Mesothelial cell of epicardium (in vitro differentiated cells): ENCODE results near the gene CYP2J2. TPM values are rescaled to one million over a fixed set of nuclear protein-coding genes. Genes with fewer than 3 reads are reported as not detected.

Source experiments
- DNase-seq, 2 experiments: peaks; one replicate each; pipeline ENCODE4 v3.0.0; 2021; ENCODE audit warnings: low spot score in 2 of 2; ENCODE audit not compliant: unreplicated experiment in 2 of 2
- H3K27ac Mint-ChIP-seq: 2 replicates; pipeline ENCODE4 v1.8.0; 2021; ENCODE audit warnings: mixed read lengths
- H3K27me3 Mint-ChIP-seq: 2 replicates; pipeline ENCODE4 v1.8.0; 2021; ENCODE audit warnings: low read depth, mixed read lengths
- H3K36me3 Mint-ChIP-seq: 2 replicates; pipeline ENCODE4 v1.8.0; 2021; ENCODE audit warnings: mixed read lengths
- H3K4me1 Mint-ChIP-seq: 2 replicates; pipeline ENCODE4 v1.8.0; 2021; ENCODE audit warnings: mixed read lengths
- H3K4me3 Mint-ChIP-seq: 2 replicates; pipeline ENCODE4 v1.8.0; 2021; ENCODE audit warnings: mild to moderate bottlenecking, moderate library complexity, mixed read lengths
- H3K9me3 Mint-ChIP-seq: 2 replicates; pipeline ENCODE4 v1.8.0; 2021; ENCODE audit warnings: mixed read lengths
- total RNA-seq: library from RNA; stranded (reverse); gene quantifications from 3 replicates; pipeline ENCODE4 v1.2.1, GENCODE V29; 2021
- TF ChIP-seq, protein P1 (sequence below): fragments of 200-600 bp; sonication (generic); IDR thresholded peaks from one replicate; pipeline ENCODE4 v1.5.0; 2021; ENCODE audit warnings: antibody characterized with exemption; ENCODE audit not compliant: unreplicated experiment

The CYP2J2 gene
- total RNA-seq, 1 donor from 2014 or later, result 3.1 TPM

DNA sequence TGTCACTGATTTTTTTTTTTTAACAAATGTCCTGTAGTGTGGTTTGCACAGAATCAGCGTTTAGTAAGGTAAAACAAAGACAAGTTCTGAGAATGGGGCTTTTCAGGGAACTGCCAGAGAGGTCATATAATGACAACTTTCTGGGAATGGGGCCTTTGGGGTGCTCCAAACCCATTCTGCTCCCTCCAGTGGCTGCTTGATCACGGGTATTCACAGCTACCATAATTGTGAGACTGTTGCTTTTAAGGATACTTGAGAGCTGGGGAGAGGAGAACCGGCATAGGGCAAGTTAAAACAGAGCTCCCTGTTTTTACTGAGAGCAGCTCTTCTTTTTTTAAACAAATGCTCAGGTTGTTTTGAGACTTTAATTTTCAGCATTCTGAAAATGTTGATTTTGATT, 48.2 kb downstream of the CYP2J2 start:
- TF ChIP-seq, protein P1, sequence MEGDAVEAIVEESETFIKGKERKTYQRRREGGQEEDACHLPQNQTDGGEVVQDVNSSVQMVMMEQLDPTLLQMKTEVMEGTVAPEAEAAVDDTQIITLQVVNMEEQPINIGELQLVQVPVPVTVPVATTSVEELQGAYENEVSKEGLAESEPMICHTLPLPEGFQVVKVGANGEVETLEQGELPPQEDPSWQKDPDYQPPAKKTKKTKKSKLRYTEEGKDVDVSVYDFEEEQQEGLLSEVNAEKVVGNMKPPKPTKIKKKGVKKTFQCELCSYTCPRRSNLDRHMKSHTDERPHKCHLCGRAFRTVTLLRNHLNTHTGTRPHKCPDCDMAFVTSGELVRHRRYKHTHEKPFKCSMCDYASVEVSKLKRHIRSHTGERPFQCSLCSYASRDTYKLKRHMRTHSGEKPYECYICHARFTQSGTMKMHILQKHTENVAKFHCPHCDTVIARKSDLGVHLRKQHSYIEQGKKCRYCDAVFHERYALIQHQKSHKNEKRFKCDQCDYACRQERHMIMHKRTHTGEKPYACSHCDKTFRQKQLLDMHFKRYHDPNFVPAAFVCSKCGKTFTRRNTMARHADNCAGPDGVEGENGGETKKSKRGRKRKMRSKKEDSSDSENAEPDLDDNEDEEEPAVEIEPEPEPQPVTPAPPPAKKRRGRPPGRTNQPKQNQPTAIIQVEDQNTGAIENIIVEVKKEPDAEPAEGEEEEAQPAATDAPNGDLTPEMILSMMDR, result no peak
- Mint-ChIP-seq H3K27ac (no peak overlapping the region), H3K9me3 (peaks cover 12% of the 10 kb centered on the region), H3K36me3 (peaks cover 27% of the 10 kb centered on the region), H3K4me1 (peaks cover 16% of the 10 kb centered on the region), H3K27me3 (no peaks in the 10 kb centered on the region), H3K4me3 (no peak overlapping the region)
- no peak for DNase-seq

DNA sequence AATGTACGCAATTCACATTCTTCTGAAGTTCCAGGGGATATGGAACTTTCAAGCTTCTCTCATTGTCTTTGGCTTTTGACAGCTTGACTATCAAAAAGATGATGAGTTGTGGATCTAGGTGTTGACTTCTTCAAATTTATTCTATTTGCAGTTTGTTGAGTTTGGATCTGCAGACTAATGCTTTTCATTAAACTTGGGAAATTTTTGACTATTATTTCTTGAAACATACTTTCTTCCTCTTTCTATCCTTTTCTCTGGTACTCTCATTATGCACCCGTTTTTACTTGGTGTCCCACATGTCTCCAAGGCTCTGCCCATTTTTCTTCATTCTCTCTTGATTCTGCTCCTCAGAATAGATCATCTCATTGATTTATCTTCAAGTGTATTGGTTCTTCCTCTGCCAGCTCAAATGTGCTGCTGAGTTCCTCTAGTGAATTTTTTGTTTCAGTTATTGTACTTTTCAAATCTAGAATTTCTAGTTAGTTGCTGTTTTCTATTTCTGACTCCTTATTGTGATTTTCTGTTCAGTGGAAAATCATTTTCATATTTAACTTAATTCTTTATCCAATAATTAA, 49.4 kb downstream of the CYP2J2 start:
- Mint-ChIP-seq H3K9me3 (peaks cover 7% of the 10 kb centered on the region), H3K36me3 (peaks cover 20% of the 10 kb centered on the region), H3K4me1 (peaks cover 16% of the 10 kb centered on the region), H3K4me3 (no peak overlapping the region), H3K27ac (no peak overlapping the region), H3K27me3 (no peaks in the 10 kb centered on the region)
- TF ChIP-seq, protein P1, result no peak
- DNase-seq, result no peak

- Mint-ChIP-seq H3K27ac (no peak overlapping the region), H3K4me3 (no peak overlapping the region), H3K9me3 (peaks cover under 1% of the 10 kb centered on the region), H3K36me3 (peaks cover 34% of the 10 kb centered on the region), H3K4me1 (peaks cover 3% of the 10 kb centered on the region), H3K27me3 (no peaks in the 10 kb centered on the region)
- TF ChIP-seq, protein P1, result no peak
- no peak for DNase-seq
These were observed 54.8 kb downstream of the CYP2J2 start for GRCh38 chr1:59871746-59872145.

DNA sequence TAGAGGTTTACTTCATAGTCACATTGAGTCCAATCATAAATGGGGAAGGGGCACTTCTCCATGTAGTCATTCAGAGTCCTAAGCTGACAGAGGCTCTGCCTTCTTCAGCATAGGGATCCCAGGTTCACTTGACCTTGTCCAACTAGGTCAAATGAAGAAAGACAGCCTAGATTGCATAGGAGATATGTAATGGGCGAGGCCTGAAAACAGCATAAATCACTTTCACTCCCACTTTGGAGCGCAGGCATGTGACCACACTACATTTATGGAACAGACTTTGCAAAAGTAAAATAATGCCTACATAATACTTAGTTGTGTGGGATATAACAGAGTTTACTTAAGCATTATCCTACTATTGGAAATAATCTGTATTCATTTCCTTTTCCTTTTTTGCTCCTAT, 60.1 kb downstream of the CYP2J2 start:
- Mint-ChIP-seq H3K9me3 (no peaks in the 10 kb centered on the region), H3K4me1 (peaks cover 6% of the 10 kb centered on the region), H3K36me3 (peaks cover 23% of the 10 kb centered on the region), H3K4me3 (no peak overlapping the region), H3K27ac (no peak overlapping the region), H3K27me3 (no peaks in the 10 kb centered on the region)
- TF ChIP-seq, protein P1, result no peak
- no peak for DNase-seq

DNA sequence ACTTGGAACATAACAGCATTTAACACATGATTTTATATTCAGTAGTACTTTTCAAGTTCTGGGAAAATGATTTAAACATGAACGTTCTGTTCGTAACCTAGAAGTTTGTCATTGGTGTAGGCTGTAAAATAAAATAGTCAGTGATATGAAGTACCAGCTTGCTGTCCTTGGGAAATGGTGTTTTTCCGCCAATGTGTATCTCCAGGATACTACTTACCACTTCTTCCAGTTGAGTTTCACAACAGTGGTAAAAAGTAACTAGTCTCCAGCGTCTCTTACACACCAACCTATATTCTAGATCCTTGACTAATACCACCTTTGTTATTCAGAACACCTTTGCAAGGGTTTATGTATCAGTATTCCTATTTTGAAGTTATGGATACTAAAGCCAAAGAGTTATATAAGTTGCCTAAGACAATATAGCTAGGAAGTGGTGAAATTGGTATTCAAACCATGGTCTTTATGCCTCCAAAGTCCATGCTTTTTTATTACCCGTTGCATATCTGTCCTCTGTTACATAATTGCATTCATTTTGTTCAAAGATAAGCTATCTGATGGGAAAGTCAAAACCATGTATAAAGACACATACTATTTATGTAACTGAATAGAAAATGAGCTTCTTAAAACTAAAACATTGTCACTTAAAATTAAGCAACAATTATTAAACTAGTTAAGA, 68.8 kb downstream of the CYP2J2 start:
- no peak for DNase-seq
- Mint-ChIP-seq H3K27me3 (no peaks in the 10 kb centered on the region), H3K36me3 (peaks cover 21% of the 10 kb centered on the region), H3K27ac (no peak overlapping the region), H3K4me3 (no peak overlapping the region), H3K9me3 (peaks cover 13% of the 10 kb centered on the region), H3K4me1 (no peaks in the 10 kb centered on the region)
- TF ChIP-seq, protein P1, result no peak
